A673 (cell line): ENCODE data around the gene KAT2A. TPM values are rescaled to one million over a fixed set of nuclear protein-coding genes. Genes with fewer than 3 reads are reported as not detected.

ENCODE experiments used
- BruUV-seq: library from RNA; stranded (reverse); fragments of 400-500 nt; replicated peaks from 2 replicates; lab custom pipeline; 2021; lab: Mats Ljungman, UMichigan
- CTCF ChIA-PET: fragments of 300-600 bp; sonication (Branson Sonifier 250); formaldehyde crosslinking; loops from one replicate; lab custom pipeline; 2022; ENCODE audit warnings: antibody characterized with exemption; lab: Charles Lee
- POLR2A ChIA-PET: fragments of 300-600 bp; sonication (Branson Sonifier 250); formaldehyde crosslinking; loops from one replicate; lab custom pipeline; 2022; ENCODE audit warnings: antibody characterized with exemption; ENCODE audit not compliant: low non-redundant PET; lab: Charles Lee
- DNase-seq: peaks from one replicate; pipeline ENCODE4 v3.0.0-alpha.2; 2015; ENCODE audit warnings: low spot score
- H3K27ac ChIP-seq: fragments of 200-600 bp; sonication (generic); 2 replicates; pipeline ENCODE4 v1.5.1; 2016; ENCODE audit warnings: mixed run types, low read depth, mild to moderate bottlenecking, mixed read lengths, antibody characterized with exemption, low read length; ENCODE audit not compliant: poor library complexity, severe bottlenecking
- H3K27me3 ChIP-seq: fragments of 200-600 bp; sonication (generic); replicated peaks from 2 replicates; pipeline ENCODE4 v1.6.1; 2017; ENCODE audit warnings: mixed run types, low read depth, mild to moderate bottlenecking, mixed read lengths, antibody characterized with exemption, low read length; ENCODE audit not compliant: insufficient read depth, poor library complexity
- H3K36me3 ChIP-seq: fragments of 200-600 bp; sonication (generic); 2 replicates; pipeline ENCODE4 v1.6.1; 2016; ENCODE audit warnings: mixed run types, mild to moderate bottlenecking, mixed read lengths, antibody characterized with exemption, low read length; ENCODE audit not compliant: insufficient read depth, poor library complexity, severe bottlenecking
- H3K4me1 ChIP-seq: fragments of 200-600 bp; sonication (generic); 2 replicates; pipeline ENCODE4 v1.6.1; 2017; ENCODE audit warnings: mixed run types, mild to moderate bottlenecking, mixed read lengths, antibody characterized with exemption, low read length; ENCODE audit not compliant: insufficient read depth, poor library complexity, severe bottlenecking
- H3K4me3 ChIP-seq: fragments of 200-600 bp; sonication (generic); 2 replicates; pipeline ENCODE4 v1.5.1; 2016; ENCODE audit warnings: low read depth, mixed run types, mild to moderate bottlenecking, mixed read lengths, low read length; ENCODE audit not compliant: poor library complexity, severe bottlenecking
- H3K9me3 ChIP-seq: fragments of 200-600 bp; sonication (generic); 2 replicates; pipeline ENCODE4 v1.6.1; 2016; ENCODE audit warnings: mixed run types, low read depth, mild to moderate bottlenecking, mixed read lengths, antibody characterized with exemption, low read length; ENCODE audit not compliant: poor library complexity, severe bottlenecking
- CTCF ChIP-seq: fragments of 300-800, 200-600 bp; sonication (generic); conservative IDR thresholded peaks from 2 replicates; pipeline ENCODE4 v1.5.1; 2017; ENCODE audit warnings: low read depth, mild to moderate bottlenecking, antibody characterized with exemption, low read length, moderate library complexity, mixed read lengths
- EZH2 ChIP-seq: fragments of 200-600 bp; sonication (generic); IDR thresholded peaks from 2 replicates; pipeline ENCODE4 v1.6.1; 2017; ENCODE audit warnings: borderline replicate concordance, low read depth, mild to moderate bottlenecking, mixed read lengths, antibody characterized with exemption, low read length; ENCODE audit not compliant: poor library complexity, severe bottlenecking
- intact Hi-C: fragments of 100-400 bp; cut with micrococcal nuclease; formaldehyde crosslinking; loops from one replicate; pipeline ENCODE4 v1.10.0; 2022; ENCODE audit not compliant: unreplicated experiment
- total RNA-seq: library from RNA; stranded (reverse); gene quantifications from 2 replicates; pipeline ENCODE4 v1.2.3, GENCODE V29; 2021

Gene KAT2A
- total RNA-seq, 1 experiment from 2014 or later, result 30.3 TPM

DNA sequence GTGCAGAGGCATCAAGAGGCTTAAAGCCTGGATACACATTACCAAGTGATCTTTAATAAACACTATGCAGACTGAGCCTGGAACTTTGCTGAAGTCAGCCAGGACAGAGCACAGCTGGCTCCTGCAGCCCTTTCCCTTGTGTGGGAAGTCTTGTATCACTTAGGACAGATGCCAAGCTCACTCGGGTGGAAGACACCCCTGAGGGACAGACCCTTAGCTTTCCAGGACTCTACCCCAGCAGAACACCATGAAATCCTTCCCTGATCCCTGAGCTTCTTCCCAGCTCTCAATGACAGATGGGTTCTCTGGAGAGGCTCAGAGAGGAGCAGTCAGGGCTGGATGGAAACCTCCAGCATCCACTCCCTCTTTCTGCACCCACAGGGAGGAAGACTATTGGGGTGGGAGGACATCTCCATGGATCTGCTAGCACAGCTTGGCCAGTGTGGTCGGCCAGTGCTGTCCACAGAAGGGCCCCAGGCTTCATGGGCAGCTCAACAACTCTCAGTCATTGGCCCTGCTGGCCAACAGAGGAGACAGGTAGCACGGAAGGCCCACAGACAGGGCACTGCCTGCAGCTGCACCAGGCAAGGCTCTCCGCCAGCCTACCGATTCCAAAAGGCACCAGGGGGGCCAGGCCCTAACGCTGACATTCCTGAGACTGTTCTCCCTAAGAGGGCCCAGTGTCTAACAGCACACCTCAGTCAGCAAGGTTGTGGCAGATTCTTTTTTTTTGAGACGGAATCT, 17.8 kb upstream of the KAT2A start:
- no peaks in the 10 kb centered on the region for H3K36me3 ChIP-seq
- intact Hi-C loops, result no loop called here
- TF ChIP-seq CTCF, result no peak
- no peak for TF ChIP-seq EZH2
- no peaks in the 10 kb centered on the region for H3K9me3 ChIP-seq
- H3K4me3 ChIP-seq, result no peak overlapping the region
- POLR2A ChIA-PET, result no interaction called here
- BruUV-seq, result no TSS peak
- DNase-seq, result no peak
- CTCF ChIA-PET, result no interaction called here
- no peaks in the 10 kb centered on the region for H3K27me3 ChIP-seq
- H3K27ac ChIP-seq, result no peak overlapping the region
- H3K4me1 ChIP-seq, result no peaks in the 10 kb centered on the region

DNA sequence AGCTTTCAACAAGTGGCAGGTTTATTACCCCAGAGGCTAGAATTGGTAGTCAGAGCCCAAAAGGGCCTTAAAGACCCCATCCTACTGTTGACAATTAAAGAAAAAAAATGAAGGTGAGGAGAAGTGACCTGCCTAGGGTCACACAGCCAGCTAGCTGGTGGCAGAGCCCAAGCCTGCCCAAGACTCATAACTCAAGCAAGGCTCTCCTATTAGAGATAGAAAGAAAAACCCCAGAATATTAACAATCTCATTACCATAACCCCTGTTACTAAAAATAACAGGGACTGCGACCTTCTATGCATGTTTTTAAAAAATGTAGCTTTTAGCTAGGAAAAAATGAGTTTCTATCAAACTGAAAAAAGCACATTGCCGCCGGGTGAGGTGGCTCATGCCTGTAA, 15.5 kb upstream of the KAT2A start:
- Histone ChIP-seq H3K4me3 (no peak overlapping the region), H3K4me1 (no peaks in the 10 kb centered on the region), H3K36me3 (no peaks in the 10 kb centered on the region), H3K9me3 (no peaks in the 10 kb centered on the region), H3K27ac (no peak overlapping the region), H3K27me3 (no peaks in the 10 kb centered on the region)
- no peak for DNase-seq
- intact Hi-C loops, result no loop called here
- BruUV-seq, result no TSS peak
- ChIA-PET POLR2A (no interaction called here), CTCF (no interaction called here)
- TF ChIP-seq EZH2 (no peak), CTCF (no peak)

DNA sequence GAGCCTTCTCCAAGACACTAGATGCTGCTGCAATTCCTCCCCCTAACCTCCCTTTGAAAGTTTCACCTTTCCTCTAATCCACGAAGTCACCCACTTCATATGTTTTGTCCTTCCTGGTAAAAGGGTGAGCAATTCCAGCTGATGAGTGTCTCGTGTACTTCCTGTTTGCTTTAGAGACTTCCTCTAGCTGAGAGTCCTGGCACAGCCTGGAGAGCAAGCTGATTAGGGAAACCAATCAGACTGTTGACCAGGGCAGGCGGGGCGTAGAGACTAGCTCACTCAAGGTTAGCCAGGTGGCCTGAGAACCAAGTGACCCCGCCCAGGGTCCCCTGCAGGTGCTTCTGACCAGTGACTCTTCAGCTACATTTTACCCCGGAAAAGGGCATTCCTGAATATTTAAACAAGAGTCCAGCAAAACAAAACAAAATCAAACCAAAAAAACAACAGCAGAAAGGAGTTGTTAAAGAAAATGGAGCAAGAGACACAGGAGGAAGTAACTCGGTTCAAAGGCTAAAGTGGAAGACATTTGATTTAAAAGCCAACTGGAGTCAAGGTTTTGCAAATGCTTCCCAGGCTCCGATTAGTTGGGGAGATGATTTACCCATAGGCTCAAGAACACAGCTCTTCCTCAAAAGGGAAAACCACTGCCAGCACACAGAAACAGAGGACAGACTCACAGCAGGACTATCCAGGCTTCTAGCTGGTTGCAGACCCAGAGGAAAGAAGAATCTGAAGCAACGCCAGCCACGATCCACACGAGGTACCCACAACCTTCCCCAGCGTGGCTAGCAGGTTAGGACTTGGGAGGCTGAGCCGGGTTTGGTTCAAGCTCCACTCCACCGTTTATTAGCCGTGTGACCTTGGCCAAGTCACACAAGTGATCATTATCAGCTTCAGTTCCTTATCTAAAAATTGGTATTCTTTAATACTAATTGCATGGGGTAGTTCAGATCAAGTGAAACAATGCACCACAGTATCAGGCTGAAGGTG, 14.8 kb upstream of the KAT2A start:
- CTCF ChIA-PET, result no interaction called here
- no peak overlapping the region for H3K4me3 ChIP-seq
- POLR2A ChIA-PET, result no interaction called here
- DNase-seq, result peak; percentile 9
- H3K27me3 ChIP-seq, result no peaks in the 10 kb centered on the region
- intact Hi-C loops, result no loop called here
- H3K36me3 ChIP-seq, result no peaks in the 10 kb centered on the region
- BruUV-seq, result no TSS peak
- H3K4me1 ChIP-seq, result no peaks in the 10 kb centered on the region
- no peak overlapping the region for H3K27ac ChIP-seq
- TF ChIP-seq CTCF, result no peak
- no peak for TF ChIP-seq EZH2
- H3K9me3 ChIP-seq, result no peaks in the 10 kb centered on the region
